Sigmoid colon (tissue), 4 donors: ENCODE results near the gene TRA2A.

Source experiments
- CTCF ChIP-seq, 4 experiments: fragments of 450-650 bp in 3 of 4; fragments of 200-600 bp in 1 of 4; IDR thresholded peaks; one replicate each; pipeline ENCODE4 v1.5.1; 2016 to 2019; ENCODE audit warnings: antibody characterized with exemption in 4 of 4, mild to moderate bottlenecking in 3 of 4, moderate library complexity in 2 of 4
- EP300 ChIP-seq, 4 donors: sonication (generic); formaldehyde crosslinking; IDR thresholded peaks; one replicate each; pipeline ENCODE4 v1.6.1; 2017; ENCODE audit warnings: antibody characterized with exemption in 4 of 4
- POLR2A ChIP-seq, 2 donors: fragments of 450-650 bp; IDR thresholded peaks; one replicate each; pipeline ENCODE4 v1.6.1; 2016; ENCODE audit warnings: antibody characterized with exemption in 2 of 2, mild to moderate bottlenecking in 2 of 2, moderate library complexity in 2 of 2
- POLR2AphosphoS5 ChIP-seq, 4 donors: sonication (generic); formaldehyde crosslinking; IDR thresholded peaks; one replicate each; pipeline ENCODE4 v1.6.1; 2017; ENCODE audit warnings: antibody characterized with exemption in 4 of 4

- no peak for TF ChIP-seq CTCF (IDR thresholded peaks at IDR 0.05)
- TF ChIP-seq EP300 (IDR thresholded peaks at IDR 0.05) = no peak
- no peak for TF ChIP-seq POLR2A (IDR thresholded peaks at IDR 0.05)
- TF ChIP-seq POLR2AphosphoS5 (IDR thresholded peaks at IDR 0.05) = peak in 2 of 4 donors; percentile 20 to 69
Measured at GRCh38 chr7:23474829-23475575, 56.8 kb downstream of the TRA2A start.
